Measurements from ENCODE around the gene GLI2. TPM values are rescaled to one million over a fixed set of nuclear protein-coding genes. Genes with fewer than 3 reads are reported as not detected.

The GLI2 gene
- total RNA-seq, 1 experiment from 2014 or later: not detected

- Histone ChIP-seq H3K36me3 (ENCODE audit: insufficient read depth, low read length) (no peaks in the 10 kb centered on the region), H3K4me1 (ENCODE audit: low read length) (no peaks in the 10 kb centered on the region), H3K27me3 (ENCODE audit: low read length) (no peaks in the 10 kb centered on the region), H3K79me2 (ENCODE audit: low read length) (no peaks in the 10 kb centered on the region), H3K4me3 (ENCODE audit: low read length) (no peak overlapping the region), H2AFZ (ENCODE audit: low read length) (no peak overlapping the region), H3K27ac (ENCODE audit: low read length) (no peak overlapping the region), H4K20me1 (ENCODE audit: insufficient read depth, low read depth, low read length) (no peaks in the 10 kb centered on the region), H3K9me3 (ENCODE audit: low read length) (no peaks in the 10 kb centered on the region), H3K4me2 (ENCODE audit: low read depth, low read length, poor library complexity, severe bottlenecking) (no peak overlapping the region), H3K9ac (ENCODE audit: low read length) (no peak overlapping the region), H3K9me2 (replicated peaks; ENCODE audit: insufficient read depth, low read length) (no peaks in the 10 kb centered on the region)
- DNase-seq: no peak
These were observed 19.7 kb upstream of the GLI2 start for GRCh38 chr2:120715941-120716340.

GRCh38 chr2:120716641-120717585 is 18.8 kb upstream of the GLI2 start:
- H4K20me1 ChIP-seq (ENCODE audit: insufficient read depth, low read depth, low read length): no peaks in the 10 kb centered on the region
- H3K79me2 ChIP-seq (ENCODE audit: low read length): no peaks in the 10 kb centered on the region
- H2AFZ ChIP-seq (ENCODE audit: low read length): no peak overlapping the region
- H3K4me1 ChIP-seq (ENCODE audit: low read length): no peaks in the 10 kb centered on the region
- no peaks in the 10 kb centered on the region for H3K9me3 ChIP-seq (ENCODE audit: low read length)
- no peaks in the 10 kb centered on the region for H3K9me2 ChIP-seq (replicated peaks; ENCODE audit: insufficient read depth, low read length)
- no peak for DNase-seq
- no peak overlapping the region for H3K27ac ChIP-seq (ENCODE audit: low read length)
- H3K9ac ChIP-seq (ENCODE audit: low read length): no peak overlapping the region
- H3K36me3 ChIP-seq (ENCODE audit: insufficient read depth, low read length): no peaks in the 10 kb centered on the region
- H3K27me3 ChIP-seq (ENCODE audit: low read length): no peaks in the 10 kb centered on the region
- H3K4me2 ChIP-seq (ENCODE audit: low read depth, low read length, poor library complexity, severe bottlenecking): no peak overlapping the region
- H3K4me3 ChIP-seq (ENCODE audit: low read length): no peak overlapping the region

GRCh38 chr2:120719491-120719890 is 16.2 kb upstream of the GLI2 start:
- H2AFZ ChIP-seq (ENCODE audit: low read length): no peak overlapping the region
- no peaks in the 10 kb centered on the region for H3K9me3 ChIP-seq (ENCODE audit: low read length)
- H3K79me2 ChIP-seq (ENCODE audit: low read length): no peaks in the 10 kb centered on the region
- H3K36me3 ChIP-seq (ENCODE audit: insufficient read depth, low read length): no peaks in the 10 kb centered on the region
- no peak overlapping the region for H3K4me3 ChIP-seq (ENCODE audit: low read length)
- no peaks in the 10 kb centered on the region for H3K9me2 ChIP-seq (replicated peaks; ENCODE audit: insufficient read depth, low read length)
- DNase-seq: no peak
- H3K27ac ChIP-seq (ENCODE audit: low read length): no peak overlapping the region
- H4K20me1 ChIP-seq (ENCODE audit: insufficient read depth, low read depth, low read length): no peaks in the 10 kb centered on the region
- no peaks in the 10 kb centered on the region for H3K4me1 ChIP-seq (ENCODE audit: low read length)
- no peaks in the 10 kb centered on the region for H3K27me3 ChIP-seq (ENCODE audit: low read length)
- H3K4me2 ChIP-seq (ENCODE audit: low read depth, low read length, poor library complexity, severe bottlenecking): no peak overlapping the region
- no peak overlapping the region for H3K9ac ChIP-seq (ENCODE audit: low read length)

- no peak for DNase-seq
- no peaks in the 10 kb centered on the region for H3K27me3 ChIP-seq (ENCODE audit: low read length)
- H3K9ac ChIP-seq (ENCODE audit: low read length): no peak overlapping the region
- no peak overlapping the region for H3K4me3 ChIP-seq (ENCODE audit: low read length)
- H3K4me1 ChIP-seq (ENCODE audit: low read length): no peaks in the 10 kb centered on the region
- H3K79me2 ChIP-seq (ENCODE audit: low read length): no peaks in the 10 kb centered on the region
- no peak overlapping the region for H3K4me2 ChIP-seq (ENCODE audit: low read depth, low read length, poor library complexity, severe bottlenecking)
- no peak overlapping the region for H3K27ac ChIP-seq (ENCODE audit: low read length)
- no peaks in the 10 kb centered on the region for H3K9me2 ChIP-seq (replicated peaks; ENCODE audit: insufficient read depth, low read length)
- no peaks in the 10 kb centered on the region for H3K36me3 ChIP-seq (ENCODE audit: insufficient read depth, low read length)
- no peaks in the 10 kb centered on the region for H4K20me1 ChIP-seq (ENCODE audit: insufficient read depth, low read depth, low read length)
- no peak overlapping the region for H2AFZ ChIP-seq (ENCODE audit: low read length)
- H3K9me3 ChIP-seq (ENCODE audit: low read length): no peaks in the 10 kb centered on the region
These were observed 15.4 kb upstream of the GLI2 start for GRCh38 chr2:120720231-120720630.

GRCh38 chr2:120720746-120721375 is 14.8 kb upstream of the GLI2 start:
- no peaks in the 10 kb centered on the region for H3K4me1 ChIP-seq (ENCODE audit: low read length)
- no peak for DNase-seq
- no peak overlapping the region for H3K9ac ChIP-seq (ENCODE audit: low read length)
- H2AFZ ChIP-seq (ENCODE audit: low read length): no peak overlapping the region
- no peaks in the 10 kb centered on the region for H3K9me2 ChIP-seq (replicated peaks; ENCODE audit: insufficient read depth, low read length)
- H3K79me2 ChIP-seq (ENCODE audit: low read length): no peaks in the 10 kb centered on the region
- no peak overlapping the region for H3K4me2 ChIP-seq (ENCODE audit: low read depth, low read length, poor library complexity, severe bottlenecking)
- H3K4me3 ChIP-seq (ENCODE audit: low read length): no peak overlapping the region
- H3K9me3 ChIP-seq (ENCODE audit: low read length): no peaks in the 10 kb centered on the region
- no peak overlapping the region for H3K27ac ChIP-seq (ENCODE audit: low read length)
- H3K27me3 ChIP-seq (ENCODE audit: low read length): no peaks in the 10 kb centered on the region
- no peaks in the 10 kb centered on the region for H4K20me1 ChIP-seq (ENCODE audit: insufficient read depth, low read depth, low read length)
- H3K36me3 ChIP-seq (ENCODE audit: insufficient read depth, low read length): no peaks in the 10 kb centered on the region

- Histone ChIP-seq H3K9ac (ENCODE audit: low read length) (no peak overlapping the region), H3K4me1 (ENCODE audit: low read length) (no peaks in the 10 kb centered on the region), H3K79me2 (ENCODE audit: low read length) (no peaks in the 10 kb centered on the region), H3K9me3 (ENCODE audit: low read length) (no peaks in the 10 kb centered on the region), H3K27me3 (ENCODE audit: low read length) (no peaks in the 10 kb centered on the region), H3K4me3 (ENCODE audit: low read length) (no peak overlapping the region), H2AFZ (ENCODE audit: low read length) (no peak overlapping the region), H3K27ac (ENCODE audit: low read length) (no peak overlapping the region), H3K36me3 (ENCODE audit: insufficient read depth, low read length) (no peaks in the 10 kb centered on the region), H3K9me2 (replicated peaks; ENCODE audit: insufficient read depth, low read length) (no peaks in the 10 kb centered on the region), H3K4me2 (ENCODE audit: low read depth, low read length, poor library complexity, severe bottlenecking) (no peak overlapping the region), H4K20me1 (ENCODE audit: insufficient read depth, low read depth, low read length) (no peaks in the 10 kb centered on the region)
- DNase-seq: no peak
These were observed 13.5 kb upstream of the GLI2 start for GRCh38 chr2:120722246-120722567.

- no peak overlapping the region for H3K27ac ChIP-seq (ENCODE audit: low read length)
- H3K9me2 ChIP-seq (replicated peaks; ENCODE audit: insufficient read depth, low read length): no peaks in the 10 kb centered on the region
- H3K79me2 ChIP-seq (ENCODE audit: low read length): no peaks in the 10 kb centered on the region
- no peaks in the 10 kb centered on the region for H4K20me1 ChIP-seq (ENCODE audit: insufficient read depth, low read depth, low read length)
- H3K4me3 ChIP-seq (ENCODE audit: low read length): no peak overlapping the region
- H3K4me2 ChIP-seq (ENCODE audit: low read depth, low read length, poor library complexity, severe bottlenecking): no peak overlapping the region
- DNase-seq: no peak
- H3K9me3 ChIP-seq (ENCODE audit: low read length): no peaks in the 10 kb centered on the region
- no peak overlapping the region for H2AFZ ChIP-seq (ENCODE audit: low read length)
- H3K36me3 ChIP-seq (ENCODE audit: insufficient read depth, low read length): no peaks in the 10 kb centered on the region
- no peaks in the 10 kb centered on the region for H3K27me3 ChIP-seq (ENCODE audit: low read length)
- no peaks in the 10 kb centered on the region for H3K4me1 ChIP-seq (ENCODE audit: low read length)
- H3K9ac ChIP-seq (ENCODE audit: low read length): no peak overlapping the region
These were observed 12.9 kb upstream of the GLI2 start for GRCh38 chr2:120722568-120723421.

- no peaks in the 10 kb centered on the region for H4K20me1 ChIP-seq (ENCODE audit: insufficient read depth, low read depth, low read length)
- H3K4me1 ChIP-seq (ENCODE audit: low read length): no peaks in the 10 kb centered on the region
- no peaks in the 10 kb centered on the region for H3K9me2 ChIP-seq (replicated peaks; ENCODE audit: insufficient read depth, low read length)
- H3K79me2 ChIP-seq (ENCODE audit: low read length): no peaks in the 10 kb centered on the region
- no peak overlapping the region for H3K9ac ChIP-seq (ENCODE audit: low read length)
- H3K4me2 ChIP-seq (ENCODE audit: low read depth, low read length, poor library complexity, severe bottlenecking): no peak overlapping the region
- H3K36me3 ChIP-seq (ENCODE audit: insufficient read depth, low read length): no peaks in the 10 kb centered on the region
- DNase-seq: no peak
- no peak overlapping the region for H2AFZ ChIP-seq (ENCODE audit: low read length)
- H3K4me3 ChIP-seq (ENCODE audit: low read length): no peak overlapping the region
- H3K27me3 ChIP-seq (ENCODE audit: low read length): no peaks in the 10 kb centered on the region
- H3K27ac ChIP-seq (ENCODE audit: low read length): no peak overlapping the region
- H3K9me3 ChIP-seq (ENCODE audit: low read length): no peaks in the 10 kb centered on the region
These were observed 9.4 kb upstream of the GLI2 start for GRCh38 chr2:120726245-120726644.
